GM21825 (cell line): ENCODE data around the gene ZFP64.
"Not testable (repeated sequence)": the region's sequence is repeated elsewhere in the genome, so short reads cannot be mapped to it uniquely, and the experiment has no call there.

Experiments
- ATAC-seq: cut with Tn5 transposase; IDR thresholded peaks from one replicate; pipeline ENCODE4 v1.9.1; 2021; ENCODE audit warnings: mild to moderate bottlenecking, moderate library complexity; ENCODE audit not compliant: unreplicated experiment

Gene ZFP64

DNA sequence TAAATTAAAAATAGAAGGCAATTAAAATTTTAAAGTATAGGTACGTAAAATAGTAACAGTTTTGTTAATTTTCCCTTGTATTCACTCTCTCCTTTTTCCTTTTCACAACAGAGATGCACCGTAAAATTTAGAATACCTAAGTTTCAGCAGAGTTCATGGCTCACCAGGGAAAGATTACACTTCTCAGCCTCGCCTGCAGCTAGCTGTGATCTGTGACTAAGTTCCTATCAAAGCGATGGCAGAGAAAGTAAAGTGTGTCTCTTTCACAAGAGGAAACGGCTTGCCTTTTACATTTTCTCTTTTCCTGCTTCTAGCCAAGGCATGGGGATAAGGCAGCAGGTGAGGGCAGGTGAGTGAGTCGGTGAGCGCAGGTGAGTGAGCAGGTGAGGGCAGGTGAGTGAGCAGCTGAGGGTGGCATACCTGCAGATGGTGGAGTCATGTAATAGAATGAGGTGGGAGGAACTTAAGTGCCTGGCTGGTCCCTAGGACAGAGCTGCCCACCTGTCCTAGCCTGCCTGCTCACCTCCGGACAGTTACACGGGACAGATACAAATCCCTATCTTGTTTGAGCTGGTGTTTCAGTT is 30.9 kb downstream of the ZFP64 start:
- no peak for ATAC-seq

GRCh38 chr20:52160049-52160570 is 31.5 kb downstream of the ZFP64 start:
- no peak for ATAC-seq

GRCh38 chr20:52154575-52154974 is 37.0 kb downstream of the ZFP64 start:
- no peak for ATAC-seq

DNA sequence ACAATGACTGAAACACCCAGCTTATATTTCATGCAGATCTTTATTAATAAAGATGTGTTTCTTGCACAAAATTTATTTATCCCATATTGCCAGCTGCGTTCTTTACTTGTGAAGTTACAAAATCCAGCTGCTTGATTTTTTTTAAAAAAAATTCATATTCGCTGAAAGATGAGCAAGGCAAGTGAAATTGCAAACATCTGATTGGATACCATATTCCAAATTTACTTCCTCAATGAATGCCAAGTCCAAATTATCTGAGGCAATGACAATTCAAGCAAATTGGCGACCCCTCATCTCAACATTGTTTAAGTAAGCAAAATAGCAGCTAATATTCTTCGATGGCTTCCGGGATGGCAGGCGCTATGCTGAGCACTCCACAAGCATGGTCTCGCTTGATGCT is 37.7 kb downstream of the ZFP64 start:
- ATAC-seq, result no peak

GRCh38 chr20:52152921-52153320 is 38.7 kb downstream of the ZFP64 start:
- ATAC-seq, result no peak

DNA sequence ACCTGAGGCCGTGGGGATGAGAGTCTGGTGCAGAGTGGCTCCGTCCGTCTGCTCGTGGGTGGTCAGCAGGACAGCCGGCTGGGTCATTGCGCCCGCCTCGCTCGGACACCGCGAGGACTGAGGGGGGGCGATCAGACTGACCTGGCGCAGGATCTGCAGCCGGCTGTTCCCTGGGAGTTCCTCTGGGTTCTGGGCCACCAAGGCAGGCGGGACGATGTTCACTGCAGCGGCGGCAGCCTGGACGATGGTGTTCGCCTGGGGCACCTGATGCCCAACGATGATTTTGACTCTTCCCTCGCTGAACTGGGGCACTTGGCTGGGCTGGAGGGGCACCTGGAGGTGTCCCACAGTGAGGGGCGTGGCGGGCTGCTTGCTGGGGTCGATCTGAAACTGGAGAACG is 39.2 kb downstream of the ZFP64 start:
- ATAC-seq, result no peak

DNA sequence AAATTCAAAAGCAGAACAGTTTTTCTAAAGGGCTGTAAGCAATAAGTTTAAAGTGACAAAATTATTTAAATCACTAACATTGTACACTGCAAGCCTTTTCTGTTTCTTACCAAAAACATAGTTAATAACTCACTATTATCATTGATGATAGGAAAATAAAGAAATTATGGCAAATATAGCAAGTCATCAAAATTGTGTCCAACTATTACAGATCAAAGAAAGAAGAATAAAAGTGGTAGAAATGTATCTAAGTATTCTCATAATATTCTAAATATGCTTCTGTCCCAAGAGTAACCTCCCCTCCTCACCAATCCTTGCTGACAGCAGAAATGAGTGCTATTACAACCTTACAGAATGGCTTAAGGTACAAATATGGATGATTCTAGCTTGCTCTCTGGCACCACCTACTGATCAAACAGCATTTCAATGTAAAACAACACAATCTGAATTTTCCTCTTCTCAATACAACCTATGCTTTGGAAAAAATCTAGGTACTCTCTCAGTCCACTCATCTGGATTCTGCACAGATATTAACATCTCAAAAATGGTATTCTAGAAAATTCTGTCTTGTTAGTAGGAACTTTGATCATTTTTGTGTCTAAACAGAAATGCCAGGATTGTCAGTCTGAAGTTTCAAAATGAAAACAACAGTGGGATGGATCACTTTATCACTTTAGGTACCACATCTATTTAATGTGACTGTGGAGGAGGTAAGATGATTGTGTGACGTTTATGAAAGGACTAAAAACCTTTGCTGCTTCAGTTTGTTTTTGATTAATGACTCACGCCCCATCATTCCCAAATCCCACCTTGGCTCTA is 40.9 kb downstream of the ZFP64 start:
- ATAC-seq, result no peak

DNA sequence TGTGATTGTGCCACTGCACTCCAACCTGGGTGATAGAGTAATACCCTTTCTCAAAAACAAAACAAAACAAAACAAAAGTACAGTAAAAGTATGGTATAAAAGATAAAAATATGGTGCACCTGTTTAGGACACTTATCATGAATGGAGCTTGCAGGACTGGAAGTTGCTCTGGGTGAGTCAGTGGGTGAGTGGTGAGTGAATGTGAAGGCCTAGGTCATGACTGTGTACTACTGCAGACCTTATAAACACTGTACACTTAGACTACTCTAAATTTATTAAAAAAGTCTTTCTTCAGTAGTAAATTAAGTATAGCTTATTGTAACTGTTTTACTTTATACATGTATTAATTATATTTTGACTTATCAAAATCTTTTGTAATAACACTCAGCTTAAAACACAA is 46.0 kb downstream of the ZFP64 start:
- no peak for ATAC-seq

DNA sequence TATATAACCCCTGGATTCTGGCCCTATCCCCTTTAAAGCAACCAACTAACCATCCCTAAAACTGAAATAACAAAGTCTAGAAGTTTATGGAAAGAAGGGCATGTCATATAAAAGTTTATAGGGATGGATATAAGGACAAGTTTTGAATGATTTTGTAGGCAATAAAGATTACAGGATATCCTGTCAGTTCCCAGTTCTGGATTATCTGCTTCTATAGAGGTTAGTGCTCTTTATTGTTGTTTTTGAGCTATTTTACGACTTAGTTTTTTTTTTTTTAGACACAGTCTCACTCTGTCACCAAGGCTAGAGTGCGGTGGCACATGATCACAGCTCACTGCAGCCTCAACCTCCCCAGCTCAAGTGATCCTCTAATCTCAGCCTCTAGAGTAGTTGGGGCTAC is 48.3 kb downstream of the ZFP64 start:
- no peak for ATAC-seq

- no peak for ATAC-seq
Observed at GRCh38 chr20:52142757-52143156, 48.8 kb downstream of the ZFP64 start.

DNA sequence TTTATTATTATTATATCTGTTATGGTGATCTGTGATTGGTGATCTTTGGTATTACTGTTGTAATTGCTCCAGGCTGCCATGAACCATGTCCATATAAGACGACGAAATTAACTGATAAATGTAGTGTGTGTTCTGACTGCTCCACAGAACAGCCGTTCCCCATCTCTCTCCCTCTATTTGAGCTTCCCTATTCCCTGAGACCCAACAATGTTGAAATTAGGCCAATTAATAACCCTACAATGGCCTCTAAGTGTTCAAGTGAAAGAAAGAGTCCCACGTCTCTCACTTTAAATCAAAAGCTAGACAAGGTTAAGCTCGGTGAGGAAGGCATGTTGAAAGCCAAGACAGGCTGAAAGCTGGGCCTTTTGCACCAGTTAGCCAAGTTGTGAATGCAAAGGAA is 51.6 kb downstream of the ZFP64 start:
- no peak for ATAC-seq

DNA sequence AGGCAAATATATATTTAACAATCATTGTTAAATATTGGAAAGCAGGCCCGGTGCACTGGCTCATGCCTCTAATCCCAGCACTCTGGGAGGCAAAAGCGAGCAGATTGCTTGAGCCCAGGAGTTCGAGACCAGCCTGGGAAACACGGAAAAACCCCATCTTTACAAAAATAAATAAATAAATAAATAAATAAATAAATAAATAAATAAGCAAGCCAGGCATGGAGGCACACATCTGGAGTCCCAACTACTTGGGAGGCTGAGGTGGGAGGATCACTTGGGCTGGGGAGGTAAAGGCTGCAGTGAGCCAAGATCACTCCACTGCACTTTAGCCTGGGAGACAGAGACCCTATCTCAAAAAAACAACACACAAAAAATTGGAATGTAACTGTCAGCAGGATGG is 53.7 kb downstream of the ZFP64 start:
- no peak for ATAC-seq

GRCh38 chr20:52133714-52134113 is 57.9 kb downstream of the ZFP64 start:
- ATAC-seq, result not testable (repeated sequence)

DNA sequence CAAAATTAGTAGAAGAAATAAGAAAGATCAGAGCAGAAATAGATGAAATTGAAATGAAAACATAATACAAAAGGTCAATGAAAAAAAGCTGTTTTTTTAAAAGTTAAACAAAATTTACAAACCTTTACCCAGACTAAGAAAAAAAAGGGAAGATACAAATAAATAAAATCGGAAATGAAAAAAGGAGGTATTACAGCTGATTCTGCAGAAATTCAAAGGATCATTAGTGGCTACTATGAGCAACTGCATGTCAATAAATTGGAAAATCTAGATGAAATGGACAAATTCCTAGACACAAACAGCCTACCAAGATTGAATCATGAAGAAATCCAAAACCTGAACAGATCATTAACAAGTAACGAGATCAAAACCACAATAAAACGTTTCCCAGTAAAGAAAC is 59.2 kb downstream of the ZFP64 start:
- ATAC-seq, result no peak

GRCh38 chr20:52131048-52131643 is 60.4 kb downstream of the ZFP64 start:
- ATAC-seq, result no peak

DNA sequence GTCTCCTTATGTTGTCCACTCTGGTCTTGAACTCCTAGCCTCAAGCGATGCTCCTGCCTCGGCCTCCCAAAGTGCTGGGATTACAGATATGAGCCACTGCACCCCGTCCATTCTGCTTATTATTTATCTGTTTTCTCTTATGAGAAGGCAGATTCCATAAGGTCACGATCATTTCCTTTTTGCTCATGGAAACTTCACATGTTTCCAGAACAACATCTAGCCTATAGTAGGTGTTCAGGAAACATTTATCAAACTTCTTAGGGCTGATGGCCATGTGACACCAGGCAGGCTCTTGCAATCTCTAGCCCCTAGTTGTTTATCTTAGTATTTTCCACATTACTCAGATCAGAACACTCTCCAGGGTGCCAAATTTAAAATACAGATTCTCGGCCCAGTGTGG is 61.2 kb downstream of the ZFP64 start:
- ATAC-seq, result no peak

- ATAC-seq, result no peak
Observed at GRCh38 chr20:52129611-52130010, 62.0 kb downstream of the ZFP64 start.

DNA sequence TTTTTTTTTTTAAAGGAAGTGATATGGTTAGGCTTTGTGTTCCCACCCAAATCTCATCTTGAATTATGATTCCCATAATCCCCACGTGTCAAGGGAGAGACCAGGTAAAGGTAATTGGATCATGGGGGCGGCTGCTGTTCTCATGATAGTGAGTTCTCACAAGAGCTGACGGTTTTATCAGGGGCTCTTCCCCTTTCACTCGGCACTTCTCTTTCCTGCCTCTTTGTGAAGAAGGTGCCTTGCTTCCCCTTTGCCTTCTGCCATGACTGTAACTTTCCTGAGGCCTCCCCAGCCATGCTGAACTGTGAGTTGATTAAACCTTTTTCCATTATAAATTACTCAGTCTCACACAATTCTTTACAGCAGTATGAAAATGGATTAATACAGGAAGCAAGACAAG is 64.3 kb downstream of the ZFP64 start:
- no peak for ATAC-seq

DNA sequence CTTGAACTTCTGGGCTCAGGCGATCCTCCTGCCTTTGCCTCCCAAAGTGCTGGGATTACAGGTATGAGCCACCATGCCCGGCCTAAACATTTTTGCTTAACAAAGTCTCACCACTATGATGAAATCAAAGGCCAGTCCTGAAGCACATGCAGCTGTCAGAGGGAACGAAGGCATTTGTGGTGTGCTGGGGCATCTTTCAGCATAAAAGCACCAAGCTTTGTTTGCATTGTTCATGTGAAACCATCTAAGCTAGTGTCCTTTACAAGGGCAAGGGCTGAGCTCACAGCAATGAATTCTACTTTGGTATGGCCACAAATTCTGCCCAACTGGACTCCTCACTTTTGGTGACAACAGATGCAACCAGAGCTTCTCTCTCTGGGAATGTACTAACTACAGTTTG is 66.8 kb downstream of the ZFP64 start:
- no peak for ATAC-seq

DNA sequence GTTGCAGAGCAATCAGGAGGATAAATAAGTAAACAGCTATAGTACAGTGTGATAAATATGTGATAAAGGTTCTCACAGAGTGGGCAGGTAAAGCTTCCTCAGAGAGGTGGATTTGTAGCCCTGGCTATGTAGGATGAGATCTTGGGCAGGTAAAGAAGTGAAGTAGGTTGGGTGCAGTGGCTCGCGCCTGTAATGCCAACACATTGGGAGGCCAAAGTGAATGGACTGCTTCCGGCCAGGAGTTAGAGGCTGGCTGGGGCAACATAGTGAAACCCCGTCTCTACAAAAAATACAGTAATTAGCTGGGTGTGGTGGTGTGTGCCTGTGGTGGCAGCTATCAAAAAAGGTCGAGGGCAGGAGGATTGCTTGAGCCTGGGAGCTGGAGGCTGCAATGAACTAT is 72.9 kb downstream of the ZFP64 start:
- ATAC-seq, result no peak

DNA sequence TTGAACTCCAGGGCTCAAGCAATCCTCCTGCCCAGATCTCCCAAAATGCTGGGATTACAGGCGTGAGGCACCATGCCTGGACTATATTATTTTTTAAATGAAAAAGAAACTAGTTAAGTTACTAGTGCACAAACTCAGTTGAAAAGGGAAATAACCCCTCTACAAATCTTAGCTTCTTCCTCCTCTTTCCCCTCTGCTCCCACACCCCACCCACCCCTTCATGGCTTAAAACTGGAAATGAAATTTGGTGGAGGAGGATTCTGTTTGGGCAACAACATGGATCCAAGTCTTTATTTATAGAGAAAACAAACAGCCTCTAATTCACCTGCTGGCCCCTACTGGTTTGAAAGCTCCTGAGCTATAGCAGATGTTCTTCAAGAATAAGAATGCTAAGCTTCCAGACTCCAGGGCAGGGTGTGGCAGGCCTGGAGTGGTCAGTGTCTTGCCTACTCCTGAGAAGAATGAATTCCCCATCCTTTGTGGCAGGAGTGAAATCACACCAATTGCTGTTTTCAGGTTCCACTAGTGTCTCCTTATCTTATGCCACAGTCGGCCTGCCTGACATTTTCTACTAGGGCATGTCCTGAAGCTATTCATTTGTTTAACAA is 73.5 kb downstream of the ZFP64 start:
- no peak for ATAC-seq

- ATAC-seq, result no peak
Observed at GRCh38 chr20:52110456-52110855, 81.1 kb downstream of the ZFP64 start.
